GM18507 (cell line): Measurements from ENCODE around the gene MPP7.

Experiments used
- DNase-seq: peaks from one replicate; pipeline ENCODE4 v3.0.0; 2011; ENCODE audit warnings: low read depth; ENCODE audit not compliant: insufficient read length; ENCODE audit errors: extremely low spot score
- FAIRE-seq: peaks from 2 replicates; lab custom pipeline; 2011; peaks lifted over from hg19 to GRCh38; lab: Jason Lieb, UNC

The MPP7 gene

DNA sequence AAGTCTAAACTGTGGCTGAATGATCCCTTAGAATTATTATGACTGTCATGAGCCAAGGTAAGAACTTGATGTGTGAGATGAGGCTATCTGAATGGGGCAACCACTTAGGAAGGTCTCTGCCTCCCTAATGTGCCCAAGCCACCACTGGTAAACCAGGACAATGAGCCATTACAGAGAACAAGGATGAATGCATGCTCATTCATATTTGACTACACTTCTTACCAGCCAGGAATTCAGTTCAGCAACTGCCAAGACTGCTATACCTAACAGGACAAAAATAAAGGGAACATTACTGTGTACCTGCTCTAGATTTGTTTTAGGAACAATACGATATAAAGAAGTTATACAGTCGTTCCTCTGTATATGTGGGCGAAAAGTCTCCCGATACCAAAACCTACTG is 23.0 kb downstream of the MPP7 start:
- DNase-seq (no peak), FAIRE-seq (no peak)

DNA sequence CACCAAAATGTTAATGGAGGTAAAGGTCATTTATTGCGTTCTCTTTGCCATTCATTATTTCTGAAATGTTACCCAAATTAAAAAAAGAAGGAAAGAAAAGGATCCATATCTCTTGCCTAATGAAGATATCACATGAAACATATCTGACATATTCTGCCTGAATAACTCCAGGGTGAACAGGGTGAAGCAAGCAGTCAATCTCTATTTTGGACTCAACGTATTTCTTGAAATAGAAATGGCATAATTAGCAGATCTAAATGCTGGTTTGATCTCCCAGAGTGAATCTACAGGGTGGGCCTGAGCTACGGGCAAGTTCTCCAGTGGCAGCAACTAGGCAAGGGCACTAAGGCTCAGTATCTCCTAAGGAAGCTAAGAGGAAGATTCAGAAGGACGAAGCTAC is 24.0 kb downstream of the MPP7 start:
- FAIRE-seq (no peak), DNase-seq (no peak)

DNA sequence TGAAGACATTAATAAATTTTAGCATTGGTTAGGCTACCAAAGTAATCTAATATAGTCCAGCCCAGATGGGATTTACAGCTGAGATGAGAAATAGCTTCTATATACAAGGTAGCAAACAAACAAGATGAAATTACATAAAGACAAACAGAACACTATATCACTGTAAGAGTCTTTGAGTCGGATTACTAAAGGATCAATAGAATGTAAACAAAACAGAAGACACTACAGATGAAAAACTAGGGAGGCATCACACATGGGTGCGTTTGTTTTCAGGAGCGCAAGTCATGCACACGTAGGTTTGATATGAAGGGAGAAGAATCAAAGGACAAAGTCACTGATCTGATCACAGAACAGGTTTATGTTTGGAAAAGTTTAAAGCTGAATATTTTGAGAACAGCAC is 26.5 kb downstream of the MPP7 start:
- FAIRE-seq, result no peak
- DNase-seq, result no peak

DNA sequence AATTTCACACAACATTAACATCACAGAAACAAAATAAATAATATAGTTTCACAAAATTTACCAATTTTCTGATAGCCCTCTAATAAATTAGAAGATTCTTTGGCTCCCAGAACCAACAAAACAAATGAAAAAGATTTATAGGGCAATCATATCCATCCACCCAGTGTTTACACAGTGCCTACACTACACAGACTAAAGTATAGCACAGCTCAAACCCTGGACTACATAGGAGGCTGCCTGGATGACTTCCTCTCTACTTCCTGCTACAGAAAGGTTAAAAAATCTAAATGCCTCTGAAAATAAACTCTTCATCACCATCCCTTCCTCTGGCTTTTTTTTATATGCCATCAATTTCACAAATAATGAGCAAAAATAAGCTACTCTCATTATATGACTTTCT is 28.4 kb downstream of the MPP7 start:
- DNase-seq, result no peak
- no peak for FAIRE-seq

DNA sequence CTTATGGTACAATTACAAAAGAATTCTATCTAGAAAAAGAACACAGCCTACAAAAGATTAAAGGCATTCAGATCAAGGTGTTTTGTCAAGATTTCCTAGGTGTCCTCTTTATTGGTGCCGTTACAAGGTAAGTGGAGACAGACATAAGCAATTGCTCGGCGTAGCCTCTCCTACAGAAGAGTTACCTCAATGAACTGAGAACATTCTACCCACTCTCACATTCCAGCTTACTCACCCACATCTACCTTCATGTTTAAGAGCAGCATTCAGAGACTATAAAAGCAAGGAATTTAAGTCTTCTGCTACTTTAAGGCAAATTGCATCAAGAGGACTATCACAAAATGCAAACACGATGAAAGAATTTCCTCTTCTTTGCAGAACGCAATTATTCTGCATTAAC is 29.5 kb downstream of the MPP7 start:
- DNase-seq (no peak), FAIRE-seq (no peak)

DNA sequence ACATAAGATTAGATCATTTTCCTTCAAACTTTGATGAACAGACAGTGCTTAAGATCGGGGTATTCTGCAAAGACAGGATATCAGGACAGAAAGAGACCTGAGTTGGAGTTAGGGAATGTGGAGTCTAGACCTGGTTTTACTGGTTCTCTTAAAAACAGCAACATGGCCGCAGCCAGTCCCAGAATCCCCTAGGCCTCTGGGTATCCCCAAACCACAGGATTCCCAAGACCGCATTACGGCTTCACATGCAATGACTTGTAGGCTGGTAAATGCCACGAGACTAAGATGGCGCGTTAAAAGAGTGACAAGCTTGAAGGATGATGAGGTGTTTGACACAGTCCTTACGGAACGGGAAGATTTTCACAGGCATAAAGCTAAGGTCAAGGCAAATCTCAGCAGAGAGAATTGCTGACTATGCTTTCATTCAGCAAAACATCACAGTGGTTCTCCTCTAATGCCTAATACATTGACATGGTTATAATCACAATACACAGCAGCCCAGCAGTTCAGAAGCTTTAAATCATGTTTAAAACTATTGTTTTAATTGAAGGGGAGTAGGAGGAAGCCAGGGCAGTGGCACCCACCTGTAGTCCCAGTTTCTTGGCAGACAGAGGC is 32.9 kb downstream of the MPP7 start:
- no peak for FAIRE-seq
- no peak for DNase-seq

DNA sequence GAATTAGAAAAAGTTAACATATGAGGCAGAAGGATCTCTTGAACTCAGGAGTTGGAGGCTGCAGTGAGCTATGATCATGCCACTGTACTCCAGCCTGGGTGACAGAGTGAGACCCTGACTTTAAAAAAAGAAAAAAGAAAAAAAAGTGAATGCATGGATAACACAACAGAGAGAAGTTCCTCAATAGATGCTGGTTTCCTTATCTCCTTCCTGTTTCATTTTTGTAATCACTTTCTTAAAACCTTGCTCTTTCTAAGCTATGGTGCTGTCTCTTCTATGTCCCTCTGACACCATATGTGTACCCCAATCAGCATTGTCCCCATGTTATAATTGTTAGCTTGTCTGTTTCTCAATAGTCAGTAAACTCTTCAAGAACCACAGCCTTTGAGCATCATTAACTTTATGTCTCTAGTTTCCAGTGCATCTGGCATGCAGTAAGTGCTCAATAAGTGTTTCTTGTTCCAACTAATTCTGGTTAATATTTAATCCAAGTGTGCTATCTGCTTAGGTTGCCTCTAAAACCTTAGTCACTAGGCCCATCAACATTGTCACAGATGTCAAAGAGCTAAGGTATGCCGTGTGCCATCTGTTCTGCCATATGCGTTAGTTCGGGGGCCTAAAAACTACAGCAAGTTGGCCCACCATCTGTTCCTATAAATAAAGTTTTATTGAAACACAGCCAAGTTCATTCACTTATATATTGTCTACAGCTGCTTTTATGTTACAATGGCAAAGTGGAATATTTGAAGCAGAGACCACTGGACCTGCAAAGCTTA is 36.2 kb downstream of the MPP7 start:
- DNase-seq, result no peak

DNA sequence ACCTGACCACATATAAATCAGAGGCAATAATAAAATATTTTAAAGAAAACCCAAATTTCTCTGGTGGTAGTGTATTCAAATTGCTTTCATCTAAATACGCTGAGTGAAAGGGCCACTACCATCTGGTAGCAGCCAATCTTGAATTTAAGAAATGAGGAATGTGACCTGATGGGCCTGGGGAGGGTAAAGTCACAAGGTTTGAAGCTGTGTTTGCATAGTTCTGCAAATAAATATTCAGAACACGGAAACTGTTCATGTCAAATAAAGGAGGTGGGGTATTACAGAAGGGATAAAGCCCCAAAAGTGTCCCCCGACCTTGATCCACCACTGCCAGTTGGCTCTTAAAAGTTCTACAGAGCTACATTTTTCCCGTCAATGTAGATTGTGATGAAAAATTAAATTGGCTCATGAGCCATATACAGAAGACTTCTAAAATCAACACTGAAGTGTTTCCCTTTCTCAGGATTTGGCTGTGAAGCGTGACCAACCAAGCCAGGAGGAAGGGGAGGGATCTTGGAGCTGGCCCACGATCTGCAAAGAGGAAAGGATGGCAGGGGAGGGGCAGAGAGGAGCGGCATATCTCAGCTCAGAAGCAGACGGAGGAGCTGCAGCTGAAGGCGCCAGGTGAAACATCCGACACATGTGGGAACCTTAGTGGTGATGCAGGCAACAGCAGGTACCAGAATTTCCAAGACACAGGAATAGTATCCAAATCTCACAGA is 39.6 kb downstream of the MPP7 start:
- no peak for DNase-seq
- no peak for FAIRE-seq

More for the DNA sequence above, 36.2 kb downstream of the MPP7 start:
- FAIRE-seq, result no peak

DNA sequence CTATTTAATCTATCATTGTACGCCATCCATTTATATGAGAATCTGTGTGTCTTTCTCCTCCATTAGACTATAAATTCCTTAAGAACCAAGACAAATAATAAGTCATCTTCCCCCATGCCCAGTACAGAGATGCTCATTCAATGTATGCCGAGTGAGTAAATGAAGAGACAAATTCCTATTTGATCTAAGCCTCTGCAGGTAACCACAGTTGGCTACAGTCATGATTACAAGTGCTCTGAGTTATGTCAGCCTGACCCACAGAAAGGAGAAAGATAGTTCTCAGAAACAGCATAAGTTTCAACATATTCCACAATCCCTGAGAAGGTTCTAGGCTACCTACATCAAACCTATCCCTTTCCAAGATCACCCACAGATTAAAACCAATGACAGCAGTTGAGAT is 46.1 kb downstream of the MPP7 start:
- DNase-seq (no peak), FAIRE-seq (no peak)

DNA sequence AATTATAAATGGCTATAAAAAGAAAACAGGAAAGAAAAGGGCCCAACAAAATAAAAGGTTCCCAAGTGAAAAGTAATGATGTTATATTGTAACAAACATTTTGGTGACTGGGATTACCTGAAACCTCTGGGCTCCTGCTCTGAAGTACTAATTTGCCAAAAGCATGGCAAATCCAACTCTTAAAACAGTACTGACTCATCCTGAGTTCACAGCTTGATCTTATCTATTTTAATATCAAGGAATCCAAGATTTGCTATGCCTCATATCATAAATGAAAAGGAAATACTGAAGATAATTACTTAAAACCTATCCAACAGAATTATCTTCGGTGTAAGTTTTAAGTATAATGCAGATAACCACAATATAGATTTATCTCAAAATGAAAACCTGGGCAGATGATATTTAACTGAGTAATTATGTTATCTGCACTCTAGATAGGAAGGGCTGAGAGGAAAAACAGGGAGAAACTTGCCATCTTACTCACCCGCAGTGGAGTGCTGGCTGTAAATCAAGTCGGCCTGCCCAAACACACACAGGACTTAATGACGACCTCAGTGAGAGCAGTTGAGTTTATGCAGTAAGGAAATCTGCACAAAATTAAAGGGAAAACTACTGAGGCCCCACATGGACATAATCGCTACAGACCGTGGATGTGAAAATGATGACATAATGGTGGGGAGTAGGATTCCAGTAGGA is 48.4 kb downstream of the MPP7 start:
- FAIRE-seq (no peak), DNase-seq (no peak)

DNA sequence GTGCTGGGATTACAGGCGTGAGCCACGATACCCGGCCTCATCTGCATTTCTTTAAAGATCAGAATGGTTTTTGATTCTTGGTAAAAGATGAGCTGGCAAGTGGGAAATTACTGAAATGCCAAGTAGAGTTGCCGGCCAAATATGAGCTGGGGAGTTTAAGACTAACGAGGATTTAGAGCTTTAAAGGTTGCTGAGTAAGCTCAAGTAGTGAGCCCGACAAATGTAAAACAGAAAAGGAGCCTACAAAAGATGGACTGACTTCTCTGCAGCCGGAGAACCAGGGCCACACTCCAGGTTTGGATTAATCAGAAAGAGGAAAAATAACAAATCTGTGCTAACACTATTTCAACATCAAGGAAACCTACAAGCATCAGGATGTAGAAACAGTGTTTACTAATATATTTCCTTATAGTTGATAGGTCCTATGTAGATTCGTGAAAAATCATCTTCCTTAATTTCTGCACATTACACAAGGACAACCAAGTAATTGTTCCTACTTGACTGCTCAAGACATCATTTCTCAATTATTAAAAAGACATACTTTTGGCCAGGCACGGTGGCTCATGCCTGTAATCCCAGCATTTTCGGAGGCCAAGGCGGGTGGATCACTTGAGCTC is 49.6 kb downstream of the MPP7 start:
- FAIRE-seq (no peak), DNase-seq (no peak)
